HCT116 (cell line): Measurements from ENCODE around the gene MCFD2. TPM values are rescaled to one million over a fixed set of nuclear protein-coding genes. Genes with fewer than 3 reads are reported as not detected.

Source experiments
- ATAC-seq: fragments of 200-7000 bp; cut with Tn5 transposase; 2 replicates; pipeline ENCODE4 v1.9.1; 2020; ENCODE audit warnings: mild to moderate bottlenecking, moderate library complexity
- BruUV-seq: library from RNA; stranded (reverse); fragments of 400-500 nt; replicated peaks from 2 replicates; lab custom pipeline; 2021; lab: Mats Ljungman, UMichigan
- CTCF ChIA-PET: fragments of 300-600 bp; sonication (Branson Sonifier 250); formaldehyde crosslinking; loops from one replicate; lab custom pipeline; 2021; ENCODE audit warnings: antibody characterized with exemption; lab: Charles Lee
- POLR2A ChIA-PET: fragments of 300-600, 350-600 bp; sonication (Branson Sonifier 250); formaldehyde crosslinking; loops from one replicate; lab custom pipeline; 2021; ENCODE audit warnings: antibody characterized with exemption; lab: Charles Lee
- RAD21 ChIA-PET, 2 experiments: fragments of 300-600 bp; sonication (Branson Sonifier 250); formaldehyde crosslinking; loops; one replicate each; lab custom pipeline; 2023; ENCODE audit warnings: low total read pairs in 2 of 2; ENCODE audit not compliant: uncharacterized antibody in 2 of 2, unreplicated experiment in 2 of 2, low non-redundant PET in 1 of 2; lab: Charles Lee
- DNase-seq: peaks from one replicate; pipeline ENCODE4 v3.0.0-alpha.2; 2010; ENCODE audit warnings: low read depth, low spot score
- H2AFZ ChIP-seq: fragments of 200-600 bp; shearing (Covaris generic), sonication (generic); 2 replicates; pipeline ENCODE4 v1.6.1; 2017; ENCODE audit warnings: low read depth, mixed run types, mixed read lengths, antibody characterized with exemption, low read length; ENCODE audit not compliant: poor library complexity, severe bottlenecking
- H3K27ac ChIP-seq: 2 replicates; pipeline ENCODE4 v1.5.1; 2012; ENCODE audit warnings: low read depth, low read length
- H3K27me3 ChIP-seq: fragments of 200-600 bp; sonication (generic); 2 replicates; pipeline ENCODE4 v1.6.1; 2016; ENCODE audit warnings: mixed run types, low read length, mixed read lengths; ENCODE audit not compliant: insufficient read depth
- H3K36me3 ChIP-seq, 2 experiments: fragments of 200-500 bp in 1 of 2; fragments of 200-600 bp in 1 of 2; sonication (Bioruptor generic) in 1 of 2; sonication (generic) in 1 of 2; 2 replicates each; pipeline versions ENCODE4 v1.5.1 to v1.6.1; 2014 to 2016; ENCODE audit warnings: low read length in 2 of 2, inconsistent platforms in 1 of 2, mixed read lengths in 1 of 2, mixed run types in 1 of 2; ENCODE audit not compliant: insufficient read depth in 2 of 2, control insufficient read depth in 1 of 2
- H3K4me1 ChIP-seq, 2 experiments: fragments of 200-600 bp in 1 of 2; sonication (generic) in 1 of 2; 2 replicates each; pipeline versions ENCODE4 v1.5.1 to v1.6.1; 2012 to 2017; ENCODE audit warnings: low read length in 2 of 2, inconsistent platforms in 1 of 2, mild to moderate bottlenecking in 1 of 2, mixed read lengths in 1 of 2, mixed run types in 1 of 2, moderate library complexity in 1 of 2; ENCODE audit not compliant: insufficient read depth in 2 of 2, control insufficient read depth in 1 of 2
- H3K4me2 ChIP-seq: fragments of 200-600 bp; sonication (generic); 2 replicates; pipeline ENCODE4 v1.6.1; 2017; ENCODE audit warnings: mixed run types, low read length, mixed read lengths
- H3K4me3 ChIP-seq, 2 experiments: fragments of 200-600 bp in 1 of 2; sonication (generic) in 1 of 2; replicated peaks in 1 of 2; 2 replicates each; pipeline ENCODE4 v1.5.1; 2011 to 2016; ENCODE audit warnings: low read length in 2 of 2, control low read depth in 1 of 2, low read depth in 1 of 2, mild to moderate bottlenecking in 1 of 2, mixed read lengths in 1 of 2, mixed run types in 1 of 2
- H3K79me2 ChIP-seq: fragments of 200-600 bp; sonication (generic); 2 replicates; pipeline ENCODE4 v1.6.1; 2017; ENCODE audit warnings: mild to moderate bottlenecking, mixed run types, low read length, moderate library complexity, mixed read lengths; ENCODE audit not compliant: insufficient read depth
- H3K9ac ChIP-seq: fragments of 200-600 bp; sonication (generic); 2 replicates; pipeline ENCODE4 v1.6.1; 2016; ENCODE audit warnings: low read length, mixed read lengths
- H3K9me2 ChIP-seq: fragments of 200-600 bp; sonication (generic), shearing (Covaris generic); 2 replicates; pipeline ENCODE4 v1.6.1; 2017; ENCODE audit warnings: mixed run types, mild to moderate bottlenecking, moderate library complexity; ENCODE audit not compliant: insufficient read depth
- H3K9me3 ChIP-seq, 2 experiments: fragments of 200-500 bp in 1 of 2; fragments of 200-600 bp in 1 of 2; sonication (Bioruptor generic) in 1 of 2; sonication (generic) in 1 of 2; 2 replicates each; pipeline ENCODE4 v1.6.1; 2014 to 2017; ENCODE audit warnings: low read length in 2 of 2, mixed read lengths in 2 of 2, inconsistent platforms in 1 of 2, low read depth in 1 of 2, mild to moderate bottlenecking in 1 of 2, mixed run types in 1 of 2, moderate library complexity in 1 of 2; ENCODE audit not compliant: control insufficient read depth in 1 of 2, insufficient read depth in 1 of 2
- H4K20me1 ChIP-seq: fragments of 200-600 bp; sonication (generic), shearing (Covaris generic); 2 replicates; pipeline ENCODE4 v1.6.1; 2017; ENCODE audit warnings: mixed run types, mild to moderate bottlenecking, moderate library complexity; ENCODE audit not compliant: insufficient read depth
- CBX3 ChIP-seq: IDR thresholded peaks from 2 replicates; pipeline ENCODE4 v1.6.1; 2012; ENCODE audit warnings: low read depth
- CEBPB ChIP-seq: IDR thresholded peaks from 2 replicates; pipeline ENCODE4 v1.6.1; 2012; ENCODE audit warnings: low read depth
- EGR1 ChIP-seq: IDR thresholded peaks from 2 replicates; pipeline ENCODE4 v1.6.1; 2012; ENCODE audit warnings: low read depth
- EZH2 ChIP-seq: fragments of 200-600 bp; sonication (generic); IDR thresholded peaks from 2 replicates; pipeline ENCODE4 v1.6.1; 2017; ENCODE audit warnings: antibody characterized with exemption, mixed run types
- EZH2phosphoT487 ChIP-seq: fragments of 200-600 bp; IDR thresholded peaks from 2 replicates; pipeline ENCODE4 v1.6.1; 2018; ENCODE audit warnings: antibody characterized with exemption, borderline replicate concordance
- FOSL1 ChIP-seq: IDR thresholded peaks from 2 replicates; pipeline ENCODE4 v1.6.1; 2012; ENCODE audit warnings: low read depth
- JUND ChIP-seq: IDR thresholded peaks from 2 replicates; pipeline ENCODE4 v1.6.1; 2012
- POLR2A ChIP-seq: IDR thresholded peaks from 2 replicates; pipeline ENCODE4 v1.7.0; 2011; ENCODE audit warnings: borderline replicate concordance; ENCODE audit not compliant: insufficient read depth, insufficient read length; ENCODE audit errors: extremely low read depth
- POLR2AphosphoS5 ChIP-seq: IDR thresholded peaks from 2 replicates; pipeline ENCODE4 v1.6.1; 2011; ENCODE audit warnings: mild to moderate bottlenecking, low read depth, low read length, moderate library complexity
- RAD21 ChIP-seq: IDR thresholded peaks from 2 replicates; pipeline ENCODE4 v1.6.1; 2012; ENCODE audit warnings: low read depth, mild to moderate bottlenecking
- TCF7L2 ChIP-seq: IDR thresholded peaks from 2 replicates; pipeline ENCODE4 v1.7.0; 2011; ENCODE audit warnings: borderline replicate concordance, inconsistent platforms; ENCODE audit not compliant: insufficient read depth, insufficient read length; ENCODE audit errors: extremely low read depth
- YY1 ChIP-seq: IDR thresholded peaks from 2 replicates; pipeline ENCODE4 v1.6.1; 2011; ENCODE audit warnings: low read length, low read depth, moderate library complexity, mild to moderate bottlenecking; ENCODE audit not compliant: insufficient replicate concordance; ENCODE audit errors: extremely low read depth
- ZFX ChIP-seq: fragments of 450-650 bp; IDR thresholded peaks from 2 replicates; pipeline ENCODE4 v1.6.1; 2017
- ZNF274 ChIP-seq: fragments of 200-500 bp; sonication (Bioruptor generic); IDR thresholded peaks from 2 replicates; pipeline ENCODE4 v1.6.1; 2014; ENCODE audit warnings: mild to moderate bottlenecking, low read depth, low read length, inconsistent platforms
- intact Hi-C: fragments of 100-400 bp; cut with micrococcal nuclease; formaldehyde crosslinking; loops from 2 replicates; pipeline ENCODE4 v1.10.0; 2022
- total RNA-seq: library from RNA; stranded (reverse); gene quantifications from one replicate; pipeline ENCODE4 v1.2.1, GENCODE V29; 2021; ENCODE audit not compliant: unreplicated experiment
- TF ChIP-seq, protein P1 (sequence below): IDR thresholded peaks from 2 replicates; pipeline ENCODE4 v1.6.1; 2012
- TF ChIP-seq, protein P2 (sequence below): IDR thresholded peaks from 2 replicates; pipeline ENCODE4 v1.6.1; 2011; ENCODE audit warnings: mild to moderate bottlenecking, low read length, moderate library complexity; ENCODE audit not compliant: insufficient replicate concordance; ENCODE audit errors: extremely low read depth
- TF ChIP-seq, protein P3 (sequence below): IDR thresholded peaks from 2 replicates; pipeline ENCODE4 v1.6.1; 2012

Gene MCFD2
- total RNA-seq, 1 experiment from 2014 or later, result 73.9 TPM

- Histone ChIP-seq H3K36me3 (no peaks in the 10 kb centered on the region), H3K79me2 (no peaks in the 10 kb centered on the region), H3K9ac (no peak overlapping the region), H3K9me3 (no peaks in the 10 kb centered on the region), H3K4me2 (no peak overlapping the region), H3K4me1 (peaks cover 0 to 9% of the 10 kb centered on the region in 2 experiments; a peak in 2 of 4 replicates), H3K9me2 (no peaks in the 10 kb centered on the region), H3K27me3 (no peaks in the 10 kb centered on the region), H3K27ac (no peak overlapping the region), H2AFZ (no peak overlapping the region), H4K20me1 (no peaks in the 10 kb centered on the region), H3K4me3 (no peak overlapping the region)
- ChIA-PET CTCF (no interaction called here), RAD21 (no interaction called here), POLR2A (no interaction called here)
- intact Hi-C loops, result no loop called here
- DNase-seq, result no peak
- TF ChIP-seq EZH2phosphoT487 (no peak), JUND (no peak), FOSL1 (no peak), EGR1 (no peak), CEBPB (no peak), ZNF274 (no peak), CBX3 (no peak), ZFX (no peak), EZH2 (no peak), YY1 (no peak), TCF7L2 (no peak), RAD21 (no peak), POLR2AphosphoS5 (no peak), POLR2A (no peak)
- TF ChIP-seq, protein P1, sequence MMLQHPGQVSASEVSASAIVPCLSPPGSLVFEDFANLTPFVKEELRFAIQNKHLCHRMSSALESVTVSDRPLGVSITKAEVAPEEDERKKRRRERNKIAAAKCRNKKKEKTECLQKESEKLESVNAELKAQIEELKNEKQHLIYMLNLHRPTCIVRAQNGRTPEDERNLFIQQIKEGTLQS, result no peak
- TF ChIP-seq, protein P2, sequence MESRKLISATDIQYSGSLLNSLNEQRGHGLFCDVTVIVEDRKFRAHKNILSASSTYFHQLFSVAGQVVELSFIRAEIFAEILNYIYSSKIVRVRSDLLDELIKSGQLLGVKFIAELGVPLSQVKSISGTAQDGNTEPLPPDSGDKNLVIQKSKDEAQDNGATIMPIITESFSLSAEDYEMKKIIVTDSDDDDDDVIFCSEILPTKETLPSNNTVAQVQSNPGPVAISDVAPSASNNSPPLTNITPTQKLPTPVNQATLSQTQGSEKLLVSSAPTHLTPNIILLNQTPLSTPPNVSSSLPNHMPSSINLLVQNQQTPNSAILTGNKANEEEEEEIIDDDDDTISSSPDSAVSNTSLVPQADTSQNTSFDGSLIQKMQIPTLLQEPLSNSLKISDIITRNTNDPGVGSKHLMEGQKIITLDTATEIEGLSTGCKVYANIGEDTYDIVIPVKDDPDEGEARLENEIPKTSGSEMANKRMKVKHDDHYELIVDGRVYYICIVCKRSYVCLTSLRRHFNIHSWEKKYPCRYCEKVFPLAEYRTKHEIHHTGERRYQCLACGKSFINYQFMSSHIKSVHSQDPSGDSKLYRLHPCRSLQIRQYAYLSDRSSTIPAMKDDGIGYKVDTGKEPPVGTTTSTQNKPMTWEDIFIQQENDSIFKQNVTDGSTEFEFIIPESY, result no peak
- TF ChIP-seq, protein P3, sequence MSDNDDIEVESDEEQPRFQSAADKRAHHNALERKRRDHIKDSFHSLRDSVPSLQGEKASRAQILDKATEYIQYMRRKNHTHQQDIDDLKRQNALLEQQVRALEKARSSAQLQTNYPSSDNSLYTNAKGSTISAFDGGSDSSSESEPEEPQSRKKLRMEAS, result no peak
- BruUV-seq, result no TSS peak
- ATAC-seq, result no peak
Measured at GRCh38 chr2:46898024-46898423, 17.6 kb downstream of the MCFD2 start.
